Gastrocnemius medialis (tissue), 4 donors: ENCODE measurements around the gene ATP8B4. TPM values are rescaled to one million over a fixed set of nuclear protein-coding genes. Genes with fewer than 3 reads are reported as not detected.

Experiments used
- ATAC-seq, 2 donors: fragments of 150-250 bp; one replicate each; pipeline ENCODE4 v1.9.1; 2016
- DNase-seq, 2 donors: peaks; one replicate each; pipeline ENCODE4 v3.0.0-alpha.2; 2019
- H3K27ac ChIP-seq, 4 donors: fragments of 200-600 bp; sonication (generic); 1 replicate in 1 of 4; 2 replicates in 3 of 4; pipeline ENCODE4 v1.5.1; 2016 to 2018; ENCODE audit warnings: mild to moderate bottlenecking in 2 of 4, moderate library complexity in 1 of 4
- H3K27me3 ChIP-seq, 3 donors: fragments of 200-600 bp; sonication (generic) in 2 of 3; 1 replicate in 1 of 3; 2 replicates in 2 of 3; pipeline versions ENCODE4 v1.5.1 to v1.6.0; 2016 to 2019; ENCODE audit warnings: mild to moderate bottlenecking in 1 of 3, moderate library complexity in 1 of 3
- H3K36me3 ChIP-seq, 2 donors: fragments of 200-600 bp; sonication (generic) in 1 of 2; one replicate each; pipeline ENCODE4 v1.5.1; 2017 to 2018
- H3K4me1 ChIP-seq, 2 donors: fragments of 200-600 bp; sonication (generic) in 1 of 2; one replicate each; pipeline ENCODE4 v1.5.1; 2016 to 2017; ENCODE audit warnings: mild to moderate bottlenecking in 2 of 2
- H3K4me3 ChIP-seq, 4 donors: fragments of 200-600 bp; sonication (generic) in 3 of 4; 1 replicate in 1 of 4; 2 replicates in 3 of 4; pipeline ENCODE4 v1.5.1; 2016 to 2019; ENCODE audit warnings: mild to moderate bottlenecking in 2 of 4
- H3K9me3 ChIP-seq, 3 donors: fragments of 200-600 bp; sonication (generic) in 2 of 3; 1 replicate in 1 of 3; 2 replicates in 2 of 3; pipeline ENCODE4 v1.5.1; 2016 to 2019
- POLR2A ChIP-seq, 2 donors: fragments of 450-650 bp; IDR thresholded peaks; one replicate each; pipeline ENCODE4 v1.6.1; 2017; ENCODE audit warnings: antibody characterized with exemption in 2 of 2, mild to moderate bottlenecking in 2 of 2, moderate library complexity in 2 of 2
- in situ Hi-C, 4 donors: fragments of 200-750 bp; cut with MboI; loops; one replicate each; pipeline versions ENCODE4 v1.15.0 to v1.8.0; 2017; ENCODE audit warnings: low sequenced_read_pairs in 4 of 4
- intact Hi-C: fragments of 100-400 bp; cut with DNase I; formaldehyde crosslinking; loops from one replicate; pipeline ENCODE4 v1.15.1; 2023; ENCODE audit warnings: low total_unique reads
- total RNA-seq, 4 donors: library from RNA; depleted of rRNA; stranded (reverse); fragments of >200 nt; gene quantifications; one replicate each; pipeline versions ENCODE4 v1.1.0 to v1.2.3, GENCODE V29; 2016
- TF ChIP-seq, protein P1 (sequence below), 5 experiments: fragments of 450-650 bp in 3 of 5; fragments of 200-600 bp in 2 of 5; sonication (generic) in 2 of 5; IDR thresholded peaks in 4 of 5; conservative IDR thresholded peaks in 1 of 5; 1 replicate in 4 of 5; 2 replicates in 1 of 5; pipeline ENCODE4 v1.5.1; 2016 to 2019; ENCODE audit warnings: antibody characterized with exemption in 5 of 5, mild to moderate bottlenecking in 3 of 5, moderate library complexity in 3 of 5

ATP8B4 gene
- total RNA-seq, 4 donors from 2014 or later = 1.7 to 3.4 (median 2.4) TPM

DNA sequence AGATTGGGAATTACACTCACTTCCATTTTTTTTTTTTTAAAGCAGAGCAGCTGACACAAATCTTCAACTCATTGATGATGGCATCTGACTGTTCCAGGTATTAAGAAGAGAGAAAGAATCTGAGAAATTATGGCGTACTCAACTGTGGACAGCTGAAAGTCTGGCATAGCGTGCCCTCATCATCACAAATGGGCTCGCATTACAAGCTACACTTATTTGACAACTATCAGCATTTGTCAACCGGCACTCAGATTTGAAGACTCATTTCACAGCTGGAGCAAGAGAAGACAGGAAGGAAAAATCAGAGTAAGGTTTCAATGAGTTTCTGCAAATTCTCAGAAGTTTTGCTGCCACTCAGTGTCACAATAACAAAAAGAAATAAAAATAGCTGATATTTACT, 235.9 kb downstream of the ATP8B4 start:
- DNase-seq (no peak), ATAC-seq (no peak)
- Histone ChIP-seq H3K4me1 (no peaks in the 10 kb centered on the region), H3K36me3 (no peaks in the 10 kb centered on the region), H3K27ac (no peak overlapping the region), H3K9me3 (no peaks in the 10 kb centered on the region), H3K4me3 (no peak overlapping the region), H3K27me3 (no peaks in the 10 kb centered on the region)
- TF ChIP-seq POLR2A (IDR thresholded peaks at IDR 0.05) = no peak
- TF ChIP-seq, protein P1, sequence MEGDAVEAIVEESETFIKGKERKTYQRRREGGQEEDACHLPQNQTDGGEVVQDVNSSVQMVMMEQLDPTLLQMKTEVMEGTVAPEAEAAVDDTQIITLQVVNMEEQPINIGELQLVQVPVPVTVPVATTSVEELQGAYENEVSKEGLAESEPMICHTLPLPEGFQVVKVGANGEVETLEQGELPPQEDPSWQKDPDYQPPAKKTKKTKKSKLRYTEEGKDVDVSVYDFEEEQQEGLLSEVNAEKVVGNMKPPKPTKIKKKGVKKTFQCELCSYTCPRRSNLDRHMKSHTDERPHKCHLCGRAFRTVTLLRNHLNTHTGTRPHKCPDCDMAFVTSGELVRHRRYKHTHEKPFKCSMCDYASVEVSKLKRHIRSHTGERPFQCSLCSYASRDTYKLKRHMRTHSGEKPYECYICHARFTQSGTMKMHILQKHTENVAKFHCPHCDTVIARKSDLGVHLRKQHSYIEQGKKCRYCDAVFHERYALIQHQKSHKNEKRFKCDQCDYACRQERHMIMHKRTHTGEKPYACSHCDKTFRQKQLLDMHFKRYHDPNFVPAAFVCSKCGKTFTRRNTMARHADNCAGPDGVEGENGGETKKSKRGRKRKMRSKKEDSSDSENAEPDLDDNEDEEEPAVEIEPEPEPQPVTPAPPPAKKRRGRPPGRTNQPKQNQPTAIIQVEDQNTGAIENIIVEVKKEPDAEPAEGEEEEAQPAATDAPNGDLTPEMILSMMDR (IDR thresholded peaks at IDR 0.05 in 4 of 5, conservative IDR thresholded peaks at IDR 0.05 in 1 of 5) = no peak
- intact Hi-C loops = no loop called here
- in situ Hi-C loops = no loop called here

GRCh38 chr15:49881866-49882265, 237.2 kb downstream of the ATP8B4 start:
- DNase-seq (no peak), ATAC-seq (no peak)
- Histone ChIP-seq H3K27me3 (no peaks in the 10 kb centered on the region), H3K36me3 (no peaks in the 10 kb centered on the region), H3K9me3 (no peaks in the 10 kb centered on the region), H3K4me3 (no peak overlapping the region), H3K27ac (no peak overlapping the region), H3K4me1 (peaks cover 0 to 6% of the 10 kb centered on the region in 2 donors)
- in situ Hi-C loops = no loop called here
- TF ChIP-seq, protein P1 (IDR thresholded peaks at IDR 0.05 in 4 of 5, conservative IDR thresholded peaks at IDR 0.05 in 1 of 5) = no peak
- no peak for TF ChIP-seq POLR2A (IDR thresholded peaks at IDR 0.05)
- intact Hi-C loops = no loop called here

- Histone ChIP-seq H3K4me3 (no peak overlapping the region), H3K4me1 (peaks cover 0 to 7% of the 10 kb centered on the region in 2 donors), H3K27ac (no peak overlapping the region), H3K27me3 (no peaks in the 10 kb centered on the region), H3K9me3 (no peaks in the 10 kb centered on the region), H3K36me3 (no peaks in the 10 kb centered on the region)
- ATAC-seq = no peak
- intact Hi-C loops = no loop called here
- in situ Hi-C loops = no loop called here
- no peak for TF ChIP-seq POLR2A (IDR thresholded peaks at IDR 0.05)
- TF ChIP-seq, protein P1 (IDR thresholded peaks at IDR 0.05 in 4 of 5, conservative IDR thresholded peaks at IDR 0.05 in 1 of 5) = no peak
- no peak for DNase-seq
Measured at GRCh38 chr15:49881433-49881832, 237.6 kb downstream of the ATP8B4 start.

DNA sequence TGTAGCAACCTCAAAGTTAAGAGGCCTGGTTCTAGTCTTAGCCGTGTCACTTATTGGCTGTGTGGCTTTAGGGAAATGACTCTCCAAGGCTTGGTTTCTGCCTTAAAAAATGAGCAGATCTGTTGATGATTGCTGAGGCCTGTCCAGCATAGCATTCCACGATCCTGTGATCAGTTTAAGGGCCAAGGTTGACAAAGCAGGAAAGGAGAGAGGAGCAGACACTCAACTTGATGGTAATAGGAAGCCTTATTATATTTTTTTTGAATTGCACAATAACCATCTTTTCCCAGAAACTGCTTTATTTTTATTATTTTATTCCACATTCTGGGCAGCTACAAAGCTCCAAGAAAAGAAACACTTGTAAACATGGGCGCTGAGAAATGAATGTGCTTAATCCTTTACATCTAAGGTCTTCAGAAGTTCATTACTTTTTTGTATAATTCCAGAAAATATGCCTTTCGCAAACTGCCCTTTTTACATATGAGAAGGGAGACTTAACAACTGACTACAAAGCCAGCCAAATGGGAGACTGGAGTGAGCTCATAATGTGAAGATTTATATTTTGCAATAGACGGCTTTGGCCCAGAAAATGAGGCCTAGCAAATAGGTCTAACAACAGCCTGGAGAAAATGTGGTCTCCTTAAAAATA, 241.0 kb downstream of the ATP8B4 start:
- DNase-seq (peak; percentile 19 to 48), ATAC-seq (peak; percentile 75 to 88)
- H3K4me3 ChIP-seq = no peak overlapping the region
- in situ Hi-C loops = no loop called here
- peak overlapping the region; percentile 56 to 73 (median 68) for H3K27ac ChIP-seq
- H3K9me3 ChIP-seq = no peaks in the 10 kb centered on the region
- intact Hi-C loops = loop anchor here (1.0 kb wide), 1 partner anchor 125 kb away; no protein-coding TSS in a partner anchor
- H3K4me1 ChIP-seq = peaks cover 0 to 7% of the 10 kb centered on the region in 2 donors
- TF ChIP-seq POLR2A (IDR thresholded peaks at IDR 0.05) = no peak
- TF ChIP-seq, protein P1 (IDR thresholded peaks at IDR 0.05 in 4 of 5, conservative IDR thresholded peaks at IDR 0.05 in 1 of 5) = no peak
- no peaks in the 10 kb centered on the region for H3K36me3 ChIP-seq
- no peaks in the 10 kb centered on the region for H3K27me3 ChIP-seq
